NAMALWA (cell line): Measurements from ENCODE around the gene DMRTA1.
"Not testable (repeated sequence)": the region's sequence is repeated elsewhere in the genome, so short reads cannot be mapped to it uniquely, and the experiment has no call there.

Experiments used
- DNase-seq: peaks from one replicate; pipeline ENCODE4 v3.0.0-alpha.2; 2015; ENCODE audit warnings: low spot score

Gene DMRTA1

DNA sequence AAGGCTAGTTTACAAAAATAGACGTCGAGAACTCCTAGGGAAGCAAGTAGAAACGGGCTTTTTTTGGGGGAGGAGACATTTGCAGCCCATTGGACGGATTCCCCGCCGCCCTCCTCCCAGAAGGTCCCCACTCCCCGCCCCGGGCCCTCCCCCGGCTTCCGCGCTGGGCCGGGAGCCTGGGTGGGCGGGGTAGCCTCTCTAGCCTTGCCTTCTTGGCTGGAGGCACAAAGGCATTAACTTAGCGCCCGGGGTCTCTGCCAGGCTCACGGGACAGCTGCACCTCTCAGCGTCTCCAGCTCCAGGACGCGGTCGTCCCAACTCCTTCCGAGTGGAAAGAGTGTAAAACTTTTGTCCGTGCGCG is at the start of gene DMRTA1:
TSS of gene DMRTA1 (plus strand) at position 236 of the 361 bp plus-strand sequence. CDS start 242 bp downstream, outside the sequence.
- DNase-seq, result no peak

DNA sequence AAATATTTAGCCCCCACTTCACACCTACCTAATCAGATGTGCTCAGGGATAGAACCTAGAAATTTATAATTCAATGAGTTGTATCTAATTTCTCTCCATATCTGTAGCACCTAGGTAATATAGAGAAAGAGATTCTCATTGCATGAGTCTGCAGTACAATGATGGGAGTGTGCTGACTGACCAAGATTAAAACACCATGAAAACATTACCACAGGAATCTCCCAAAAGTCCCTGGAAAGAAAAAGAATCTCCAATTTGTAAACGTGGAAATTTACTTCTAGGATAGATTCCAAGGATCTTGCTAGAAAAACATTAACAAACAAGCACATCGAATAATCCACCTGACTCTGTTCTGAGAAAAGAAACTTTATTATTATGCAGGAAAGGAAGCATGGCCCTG is 45.0 kb upstream of the DMRTA1 start:
- no peak for DNase-seq

- DNase-seq, result no peak
Measured at GRCh38 chr9:22405869-22406659, 40.6 kb upstream of the DMRTA1 start.

DNA sequence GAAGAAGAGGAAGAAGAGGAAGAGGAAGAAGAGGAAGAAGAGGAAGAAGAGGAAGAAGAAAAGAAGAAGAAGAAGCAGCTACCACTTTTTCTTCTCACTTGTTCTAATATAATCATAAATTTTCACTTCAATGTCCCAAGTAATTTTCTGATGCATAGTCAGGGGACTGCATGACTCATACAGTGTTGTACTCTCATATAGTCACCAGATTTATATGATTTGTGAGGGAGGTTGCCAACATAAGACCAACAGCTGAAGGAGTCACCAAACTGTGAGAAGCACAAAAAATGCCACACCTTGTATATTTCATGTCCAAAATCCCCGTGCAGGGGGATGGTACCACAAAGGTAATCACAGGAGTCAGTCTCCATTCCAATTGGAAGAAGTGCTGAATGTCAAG is 32.7 kb upstream of the DMRTA1 start:
- no peak for DNase-seq

DNA sequence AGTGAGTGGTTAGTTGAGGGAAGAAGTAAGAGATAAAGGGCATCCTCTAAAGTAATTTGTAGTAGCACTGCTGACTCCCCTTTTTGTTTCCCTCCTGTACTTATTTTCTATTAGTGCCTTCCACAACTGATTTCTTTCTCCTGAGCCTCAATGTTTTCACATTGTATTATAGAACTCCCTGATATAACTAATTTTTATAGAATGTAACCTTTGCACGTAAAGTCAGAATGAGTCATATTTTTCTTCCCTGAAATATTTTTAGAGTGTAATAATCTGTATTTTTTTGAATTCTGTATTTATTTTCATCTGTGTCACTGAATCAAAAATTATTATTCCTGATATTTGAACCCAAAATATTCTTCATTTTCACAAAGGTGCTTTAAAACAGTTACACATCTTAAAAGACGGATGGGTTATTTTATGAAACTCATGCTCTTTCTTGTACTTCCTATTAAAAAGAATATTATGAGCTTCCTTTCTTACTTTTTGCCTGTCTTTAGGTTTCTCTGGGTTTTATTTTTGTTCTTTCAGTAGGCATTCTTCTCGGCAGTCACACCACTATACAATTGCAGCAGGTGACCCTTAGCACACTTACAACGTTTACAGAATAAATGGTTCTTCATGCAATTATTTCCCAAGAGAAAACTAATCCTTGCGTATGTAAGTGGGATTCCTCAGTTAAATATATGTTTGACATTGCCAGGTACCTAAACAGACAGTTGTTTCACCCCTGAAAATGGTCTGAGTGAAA is 30.5 kb upstream of the DMRTA1 start:
- DNase-seq, result no peak

- DNase-seq, result no peak
Measured at GRCh38 chr9:22416692-22417060, 29.9 kb upstream of the DMRTA1 start.

GRCh38 chr9:22423566-22423965 is 23.1 kb upstream of the DMRTA1 start:
- DNase-seq, result no peak

- no peak for DNase-seq
Measured at GRCh38 chr9:22424616-22425015, 22.0 kb upstream of the DMRTA1 start.

GRCh38 chr9:22425551-22425950 is 21.1 kb upstream of the DMRTA1 start:
- no peak for DNase-seq

DNA sequence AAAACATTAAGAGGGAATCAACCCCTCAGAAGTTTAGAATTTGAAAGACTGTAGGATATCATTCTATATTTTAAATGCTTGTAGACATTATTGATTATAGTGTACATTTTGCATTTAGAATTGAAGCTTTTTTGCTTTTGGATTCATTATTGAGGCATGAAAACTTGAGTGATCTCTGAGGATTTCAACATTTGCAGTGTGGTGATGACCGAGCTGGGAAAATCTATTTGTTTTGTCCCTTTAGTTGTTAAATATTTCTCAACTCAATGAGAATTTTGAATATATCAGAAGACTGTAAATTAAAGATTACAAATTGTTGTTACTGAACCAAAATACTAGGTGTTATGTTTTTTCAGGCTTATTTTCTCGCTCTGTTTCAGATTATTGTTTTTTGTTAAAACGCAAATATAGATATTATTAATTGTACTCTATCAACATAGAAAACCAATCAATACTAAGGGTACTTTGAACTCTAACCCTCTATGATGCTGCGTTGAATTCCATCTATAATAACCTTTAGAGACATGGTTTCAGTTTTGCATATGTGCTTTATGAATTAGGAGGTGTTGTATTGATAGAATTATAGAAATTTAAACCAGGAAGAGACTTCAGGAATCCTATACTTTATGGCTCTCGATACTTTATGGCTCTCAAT is 19.3 kb upstream of the DMRTA1 start:
- no peak for DNase-seq

DNA sequence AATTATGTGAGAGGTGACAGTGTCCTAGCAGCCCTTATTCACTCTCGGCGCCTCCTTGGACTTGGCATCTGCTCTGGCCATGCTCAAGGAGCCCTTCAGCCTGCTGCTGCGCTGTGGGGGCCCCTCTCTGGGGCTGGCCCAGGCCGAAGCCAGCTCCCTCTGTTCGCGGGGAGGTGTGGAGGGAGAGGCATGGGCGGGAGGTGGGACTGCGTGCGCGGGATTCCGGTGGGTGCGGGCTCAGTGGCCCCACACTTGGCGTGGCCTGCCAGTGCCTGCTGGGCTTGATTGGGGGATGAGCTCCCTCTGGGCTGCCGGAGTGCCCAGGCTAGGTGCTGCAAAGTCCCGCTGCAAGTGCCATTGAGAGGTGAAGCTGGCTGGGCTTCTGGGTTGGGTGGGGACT is 12.9 kb upstream of the DMRTA1 start:
- no peak for DNase-seq

DNA sequence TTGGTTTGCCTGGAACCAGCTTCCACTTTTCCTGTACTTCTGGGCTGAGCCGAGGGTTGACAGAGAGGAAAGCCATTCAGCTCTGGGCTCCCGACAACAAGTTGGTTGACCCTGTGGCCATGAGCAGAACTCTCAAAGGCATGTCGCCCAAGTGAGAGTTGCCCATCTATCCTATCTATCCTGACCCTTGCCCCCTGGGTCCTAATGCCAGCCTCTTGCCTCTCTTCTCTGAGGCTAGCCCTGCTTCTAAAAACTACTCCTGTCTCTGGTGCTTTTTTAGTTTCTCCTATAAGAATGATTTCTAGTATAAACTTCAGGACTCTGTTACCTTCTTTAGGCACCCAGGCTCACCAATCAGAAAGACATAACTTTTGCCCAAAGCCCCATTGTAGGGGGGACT is 11.4 kb upstream of the DMRTA1 start:
- not testable (repeated sequence) for DNase-seq

DNA sequence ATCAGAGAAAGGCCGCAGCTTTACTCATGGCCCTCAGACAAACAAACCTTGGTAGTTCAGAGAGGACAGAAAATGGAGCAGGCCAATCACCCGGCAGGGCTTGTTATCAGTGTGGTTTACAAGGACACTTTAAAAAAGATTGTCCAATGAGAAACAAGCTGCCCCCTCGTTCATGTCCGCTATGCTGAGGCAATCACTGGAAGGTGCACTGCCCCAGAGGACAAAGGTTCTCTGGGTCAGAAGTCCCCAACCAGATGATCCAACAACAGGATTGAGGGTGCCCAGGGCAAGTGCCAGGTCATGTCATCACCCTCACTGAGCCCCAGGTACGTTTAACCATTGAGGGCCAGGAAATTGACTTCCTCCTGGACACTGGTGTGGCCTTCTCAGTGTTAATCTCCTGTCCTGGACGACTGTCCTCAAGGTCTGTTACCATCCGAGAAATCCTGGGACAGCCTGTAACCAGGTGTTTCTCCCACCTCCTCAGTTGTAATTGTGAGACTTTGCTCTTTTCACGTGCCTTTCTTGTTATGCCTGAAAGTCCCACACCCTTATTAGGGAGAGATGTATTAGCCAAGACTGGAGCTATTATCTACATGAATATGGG is 9.1 kb upstream of the DMRTA1 start:
- not testable (repeated sequence) for DNase-seq

DNA sequence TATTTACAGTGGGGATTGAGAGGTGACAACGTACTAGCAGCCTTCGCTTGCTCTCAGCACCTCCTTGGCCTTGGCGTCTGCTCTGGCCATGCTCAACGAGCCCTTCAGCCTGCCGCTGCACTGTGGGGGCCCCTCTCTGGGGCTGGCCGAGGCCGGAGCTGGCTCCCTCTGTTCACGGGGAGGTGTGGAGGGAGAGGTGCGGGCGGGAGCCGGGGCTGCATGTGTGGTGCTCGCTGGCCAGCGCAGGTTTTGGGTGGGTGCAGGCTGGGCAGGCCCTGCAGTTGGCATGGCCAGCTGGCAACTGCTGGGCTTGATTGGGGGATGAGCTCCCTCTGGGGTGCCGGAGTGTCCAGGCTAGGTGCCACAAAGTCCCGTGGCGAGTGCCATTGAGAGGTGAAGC is 5.8 kb upstream of the DMRTA1 start:
- no peak for DNase-seq

DNA sequence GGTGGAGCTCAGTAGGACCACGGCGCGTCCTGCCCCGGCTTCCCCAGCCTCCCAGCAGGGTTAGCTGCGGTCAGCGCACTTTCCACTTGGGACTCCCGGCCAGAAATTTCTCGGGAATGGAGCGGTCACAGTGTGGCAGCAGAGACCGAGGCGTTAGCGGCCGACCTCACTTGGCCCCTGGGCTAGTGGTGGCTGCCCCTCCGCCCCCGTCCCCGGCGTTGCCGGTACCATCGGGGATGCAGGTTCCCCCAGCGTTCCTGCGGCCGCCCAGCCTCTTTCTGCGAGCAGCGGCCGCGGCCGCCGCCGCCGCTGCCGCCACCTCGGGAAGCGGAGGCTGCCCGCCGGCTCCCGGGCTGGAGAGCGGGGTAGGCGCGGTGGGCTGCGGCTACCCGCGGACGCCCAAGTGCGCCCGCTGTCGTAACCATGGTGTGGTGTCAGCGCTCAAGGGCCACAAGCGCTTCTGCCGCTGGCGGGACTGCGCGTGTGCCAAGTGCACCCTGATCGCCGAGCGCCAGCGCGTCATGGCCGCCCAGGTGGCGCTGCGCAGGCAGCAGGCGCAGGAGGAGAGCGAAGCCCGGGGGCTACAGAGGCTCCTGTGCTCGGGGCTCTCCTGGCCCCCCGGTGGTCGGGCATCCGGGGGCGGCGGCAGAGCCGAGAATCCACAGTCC is 460 bp downstream of the DMRTA1 start:
- no peak for DNase-seq

GRCh38 chr9:22447618-22448305 is 1.1 kb downstream of the DMRTA1 start:
- no peak for DNase-seq

DNA sequence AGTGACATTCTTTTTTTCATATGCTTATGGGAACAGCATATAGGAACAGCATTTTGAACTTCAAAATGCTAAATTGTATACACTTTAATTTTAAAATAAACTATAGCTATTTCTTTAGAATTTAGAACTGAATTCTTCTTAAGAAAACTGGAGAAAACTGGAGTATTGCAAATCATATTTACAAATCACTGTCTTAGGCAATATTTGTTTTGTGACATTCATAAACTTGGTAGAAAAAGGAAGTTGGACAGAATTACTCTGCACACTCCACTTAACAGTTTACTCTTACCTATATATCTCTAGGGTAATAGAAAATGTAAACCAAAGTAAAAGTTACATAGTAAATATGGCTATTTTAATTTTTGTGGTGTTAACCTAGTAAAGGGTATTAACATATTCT is 3.1 kb downstream of the DMRTA1 start:
- DNase-seq, result no peak

DNA sequence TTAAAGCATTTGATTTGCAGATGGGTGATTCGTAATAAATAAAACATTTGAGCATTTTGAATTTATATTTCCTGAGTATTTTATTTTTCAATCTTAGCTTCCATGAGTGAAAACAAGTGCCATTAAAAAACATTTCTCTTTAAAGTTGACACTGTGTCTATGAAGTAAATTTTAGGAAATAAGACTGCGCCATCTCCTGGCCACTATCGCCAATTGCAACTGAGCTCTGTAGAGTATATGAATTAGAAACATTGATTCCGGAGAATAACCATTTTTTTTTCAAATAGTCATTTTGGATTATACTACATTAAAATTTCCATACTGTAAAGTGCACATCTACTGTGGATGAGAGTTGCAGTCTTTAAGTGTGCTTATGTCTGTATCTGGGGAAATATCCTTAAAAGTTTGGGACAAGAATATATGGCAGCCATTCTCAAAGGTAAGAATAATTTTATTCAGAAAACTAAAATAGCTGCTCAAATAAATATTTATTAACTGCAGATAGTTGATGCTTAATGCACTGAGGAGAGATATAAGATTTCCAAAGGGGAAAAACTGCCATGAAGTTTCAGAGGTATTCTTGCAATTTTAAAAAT is 5.9 kb downstream of the DMRTA1 start:
- DNase-seq, result peak; percentile 68

DNA sequence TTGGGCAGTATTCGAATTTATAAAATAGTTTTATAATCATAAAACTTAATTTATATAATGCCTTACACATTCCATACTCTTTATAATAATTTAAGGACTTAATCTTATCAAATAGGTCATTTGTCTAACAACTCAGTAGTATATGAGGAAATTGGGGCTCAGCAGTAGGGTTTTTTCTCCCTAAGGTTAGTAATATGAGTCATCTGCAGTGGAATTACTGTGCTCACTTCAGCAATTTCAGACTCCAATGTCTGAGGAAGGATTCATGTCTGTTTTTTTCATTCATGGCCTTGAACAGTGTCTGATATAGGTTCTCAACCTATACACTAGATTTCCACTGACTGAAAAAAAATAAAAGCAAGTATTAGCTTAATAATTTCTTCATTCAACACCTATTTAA is 7.4 kb downstream of the DMRTA1 start:
- DNase-seq, result no peak

GRCh38 chr9:22455181-22455580 is 8.6 kb downstream of the DMRTA1 start:
- no peak for DNase-seq

DNA sequence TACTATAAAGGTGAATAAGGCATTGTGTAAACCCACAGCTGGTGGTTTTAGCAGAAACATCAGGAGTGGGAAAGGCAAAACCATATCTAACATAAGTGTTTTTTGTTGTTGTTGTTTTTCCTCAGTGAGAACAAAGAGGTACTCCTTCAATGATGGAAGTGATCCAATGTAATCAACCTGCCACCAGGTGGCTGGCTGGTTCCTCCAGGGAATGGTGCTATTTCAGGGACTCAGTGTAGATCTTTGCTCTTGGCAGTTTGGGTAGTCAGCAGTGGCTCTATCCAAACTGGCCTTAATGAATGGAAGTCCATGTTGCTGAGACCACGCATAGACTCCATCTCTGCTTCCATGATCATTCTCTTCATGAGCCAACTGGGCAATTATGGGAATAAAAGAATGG is 10.8 kb downstream of the DMRTA1 start:
- DNase-seq, result no peak
